ENCODE data around the gene ANKRD13B. TPM values are rescaled to one million over a fixed set of nuclear protein-coding genes. Genes with fewer than 3 reads are reported as not detected.
"Not testable (repeated sequence)": the region's sequence is repeated elsewhere in the genome, so short reads cannot be mapped to it uniquely, and the experiment has no call there.

Gene ANKRD13B
- total RNA-seq, 5 donors from 2014 or later (not counting 1 experiment from before 2014, with no cell fraction given) = 1.7 to 6.4 (median 4.1) TPM

DNA sequence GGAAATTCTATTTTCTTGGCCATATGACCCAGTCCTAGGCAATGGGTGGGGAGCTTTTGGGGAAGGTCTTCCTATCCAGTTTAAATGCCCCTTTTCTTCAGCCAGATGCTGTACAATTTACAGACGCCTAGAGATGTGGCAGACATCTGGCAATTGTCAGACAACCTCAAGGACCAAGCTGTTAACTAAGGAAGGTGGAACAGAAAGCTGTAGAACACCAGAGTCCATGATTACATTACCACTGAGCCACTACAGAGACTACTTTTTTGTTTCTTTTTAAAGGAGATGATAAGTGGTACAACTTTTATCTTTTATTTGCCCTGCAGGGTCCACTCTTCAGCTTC lies 50.9 kb downstream of the ANKRD13B start:
- no peaks in the 10 kb centered on the region for H3K4me1 ChIP-seq (ENCODE audit: control insufficient read depth in 1 of 2, extremely low read depth in 1 of 2, insufficient read depth in 2 of 2, low read length in 2 of 2)
- no peaks in the 10 kb centered on the region for H3K9me3 ChIP-seq
- ChIA-PET CTCF (interaction anchor here in 1 of 2 donors (1.5 to 2.5 kb wide), 2 partner anchors 136 to 287 kb away, joined by 3 to 7 read pairs; no protein-coding TSS in a partner anchor), POLR2A (interaction anchor here in 1 of 2 donors (0.6 kb wide), 1 partner anchor 232 kb away, joined by 4 read pairs; no protein-coding TSS in a partner anchor)
- Mint-ChIP-seq H3K4me3 (no peak overlapping the region), H3K27ac (peak overlapping the region; percentile 27 to 44), H3K4me1 (peaks cover 17 to 26% (median 25%) of the 10 kb centered on the region in 3 donors), H3K27me3 (no peaks in the 10 kb centered on the region), H3K36me3 (peaks cover 30% of the 10 kb centered on the region), H3K9me3 (no peaks in the 10 kb centered on the region)
- no CpG with 5 or more reads among the region's 1 CpG for WGBS (ENCODE audit: insufficient coverage)
- H3K36me3 ChIP-seq (ENCODE audit: control insufficient read depth in 2 of 2, extremely low read depth in 1 of 2, insufficient read depth in 1 of 2, low read length in 1 of 2) = peaks cover 3 to 43% of the 10 kb centered on the region in 2 donors
- ATAC-seq (replicated peaks in 1 of 4) = no peak
- DNase-seq = no peak
- H3K27me3 ChIP-seq (replicated peaks in 1 of 2; ENCODE audit: control insufficient read depth in 2 of 2, extremely low read depth in 1 of 2, insufficient read depth in 2 of 2, low read length in 1 of 2) = no peaks in the 10 kb centered on the region
- H3K27ac ChIP-seq (ENCODE audit: low read length) = no peak overlapping the region
- no peak overlapping the region for H3K4me3 ChIP-seq (ENCODE audit: control insufficient read depth in 1 of 2, extremely low read depth in 1 of 2, low read length in 1 of 2)

DNA sequence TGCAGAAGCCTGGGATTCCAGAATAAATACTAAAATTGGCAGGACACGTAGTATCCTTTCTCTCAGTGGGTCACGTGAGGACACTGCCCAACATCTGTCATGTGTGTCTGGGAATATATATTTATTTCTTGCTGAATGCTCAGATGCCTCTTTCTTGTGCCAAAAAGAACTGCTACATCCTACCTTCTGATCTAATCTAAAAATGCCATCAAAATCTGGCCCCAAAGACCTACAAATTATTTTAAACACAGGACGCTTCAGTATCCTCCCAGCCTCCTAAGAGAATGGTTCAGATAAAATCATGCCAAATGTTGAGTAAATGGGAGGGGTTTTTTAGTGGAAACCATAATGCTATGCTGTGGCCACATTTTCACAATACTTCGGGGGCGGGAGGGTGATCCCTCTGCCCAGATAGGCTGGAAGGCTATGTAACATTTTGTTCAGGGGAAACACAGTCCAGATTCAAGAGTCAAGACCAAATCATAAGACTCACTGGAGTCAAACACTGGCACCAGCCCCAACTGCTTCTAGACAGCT lies 52.7 kb downstream of the ANKRD13B start:
- CTCF ChIA-PET = interaction anchor here in 1 of 2 donors (0.6 to 0.8 kb wide), 2 partner anchors 277 to 285 kb away, joined by 3 read pairs; no protein-coding TSS in a partner anchor
- Histone ChIP-seq H3K9me3 (no peaks in the 10 kb centered on the region), H3K4me1 (ENCODE audit: control insufficient read depth in 1 of 2, extremely low read depth in 1 of 2, insufficient read depth in 2 of 2, low read length in 2 of 2) (no peaks in the 10 kb centered on the region), H3K27ac (ENCODE audit: low read length) (no peak overlapping the region), H3K4me3 (ENCODE audit: control insufficient read depth in 1 of 2, extremely low read depth in 1 of 2, low read length in 1 of 2) (no peak overlapping the region), H3K27me3 (replicated peaks in 1 of 2; ENCODE audit: control insufficient read depth in 2 of 2, extremely low read depth in 1 of 2, insufficient read depth in 2 of 2, low read length in 1 of 2) (no peaks in the 10 kb centered on the region), H3K36me3 (ENCODE audit: control insufficient read depth in 2 of 2, extremely low read depth in 1 of 2, insufficient read depth in 1 of 2, low read length in 1 of 2) (peaks cover 3 to 59% of the 10 kb centered on the region in 2 donors)
- Mint-ChIP-seq H3K27me3 (no peaks in the 10 kb centered on the region), H3K27ac (peak overlapping the region; percentile 53 to 54), H3K36me3 (peaks cover 40% of the 10 kb centered on the region), H3K4me1 (peaks cover 13 to 17% (median 13%) of the 10 kb centered on the region in 3 donors), H3K4me3 (no peak overlapping the region), H3K9me3 (no peaks in the 10 kb centered on the region)
- WGBS (ENCODE audit: insufficient coverage) = no CpG with 5 or more reads among the region's 5 CpGs
- DNase-seq (no peak), ATAC-seq (replicated peaks in 1 of 4) (no peak)
- POLR2A ChIA-PET = no interaction called here

GRCh38 chr17:29648005-29648404 lies 55.1 kb downstream of the ANKRD13B start:
- H3K27ac ChIP-seq (ENCODE audit: low read length) = no peak overlapping the region
- H3K36me3 ChIP-seq (ENCODE audit: control insufficient read depth in 2 of 2, extremely low read depth in 1 of 2, insufficient read depth in 1 of 2, low read length in 1 of 2) = peaks cover 0 to 73% of the 10 kb centered on the region in 2 donors
- WGBS (ENCODE audit: insufficient coverage) = 90% methylated on average over 3 of the region's 5 CpGs

GRCh38 chr17:29649359-29649758 lies 56.4 kb downstream of the ANKRD13B start:
- Histone ChIP-seq H3K27me3 (replicated peaks in 1 of 2; ENCODE audit: control insufficient read depth in 2 of 2, extremely low read depth in 1 of 2, insufficient read depth in 2 of 2, low read length in 1 of 2) (no peaks in the 10 kb centered on the region), H3K4me3 (ENCODE audit: control insufficient read depth in 1 of 2, extremely low read depth in 1 of 2, low read length in 1 of 2) (no peak overlapping the region), H3K27ac (ENCODE audit: low read length) (no peak overlapping the region), H3K36me3 (ENCODE audit: control insufficient read depth in 2 of 2, extremely low read depth in 1 of 2, insufficient read depth in 1 of 2, low read length in 1 of 2) (peaks cover 0 to 70% of the 10 kb centered on the region in 2 donors), H3K9me3 (no peaks in the 10 kb centered on the region), H3K4me1 (ENCODE audit: control insufficient read depth in 1 of 2, extremely low read depth in 1 of 2, insufficient read depth in 2 of 2, low read length in 2 of 2) (no peaks in the 10 kb centered on the region)
- Mint-ChIP-seq H3K4me1 (peaks cover 1 to 8% (median 2%) of the 10 kb centered on the region in 3 donors), H3K27me3 (no peaks in the 10 kb centered on the region), H3K27ac (peak overlapping the region; percentile 10 to 39), H3K4me3 (no peak overlapping the region), H3K9me3 (no peaks in the 10 kb centered on the region), H3K36me3 (peaks cover 42% of the 10 kb centered on the region)
- WGBS (ENCODE audit: insufficient coverage) = 100% methylated on average over 1 of the region's 5 CpGs
- POLR2A ChIA-PET = no interaction called here
- CTCF ChIA-PET = no interaction called here
- ATAC-seq (replicated peaks in 1 of 4) (no peak), DNase-seq (no peak)

More at GRCh38 chr17:29648005-29648404, 55.1 kb downstream of the ANKRD13B start:
- H3K9me3 ChIP-seq = no peaks in the 10 kb centered on the region
- H3K9me3 Mint-ChIP-seq = no peaks in the 10 kb centered on the region
- no peaks in the 10 kb centered on the region for H3K27me3 ChIP-seq (replicated peaks in 1 of 2; ENCODE audit: control insufficient read depth in 2 of 2, extremely low read depth in 1 of 2, insufficient read depth in 2 of 2, low read length in 1 of 2)
- no peaks in the 10 kb centered on the region for H3K27me3 Mint-ChIP-seq
- peaks cover 43% of the 10 kb centered on the region for H3K36me3 Mint-ChIP-seq
- no peak overlapping the region for H3K4me3 ChIP-seq (ENCODE audit: control insufficient read depth in 1 of 2, extremely low read depth in 1 of 2, low read length in 1 of 2)
- H3K4me1 Mint-ChIP-seq = peaks cover 2 to 11% (median 3%) of the 10 kb centered on the region in 3 donors
- peak overlapping the region in 1 of 2 donors; percentile 78 for H3K27ac Mint-ChIP-seq
- POLR2A ChIA-PET = no interaction called here
- no peaks in the 10 kb centered on the region for H3K4me1 ChIP-seq (ENCODE audit: control insufficient read depth in 1 of 2, extremely low read depth in 1 of 2, insufficient read depth in 2 of 2, low read length in 2 of 2)
- CTCF ChIA-PET = interaction anchor here in 1 of 2 donors (1.1 kb wide), 1 partner anchor 30 kb away, joined by 3 read pairs; no protein-coding TSS in a partner anchor
- no peak for ATAC-seq (replicated peaks in 1 of 4)
- DNase-seq = no peak
- H3K4me3 Mint-ChIP-seq = no peak overlapping the region

DNA sequence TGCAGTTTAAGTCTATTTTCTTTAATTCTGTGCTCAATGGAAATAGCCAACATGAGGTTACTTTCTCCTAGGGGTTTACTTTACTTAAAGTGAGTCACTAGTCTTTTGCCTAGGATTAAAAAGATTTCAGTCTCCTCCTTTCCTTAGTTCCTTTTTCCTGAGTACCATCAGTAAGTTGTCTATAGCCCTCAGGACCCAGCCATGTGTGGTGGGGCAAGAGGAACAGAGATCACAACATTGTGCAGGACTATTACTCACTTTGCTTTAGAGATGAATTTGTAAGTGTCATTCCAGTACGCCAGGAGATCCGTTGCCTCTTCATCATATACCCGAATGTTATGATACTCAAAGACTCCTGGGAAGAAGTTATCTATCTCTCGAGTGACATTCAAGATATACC lies 57.5 kb downstream of the ANKRD13B start:
- Histone ChIP-seq H3K4me1 (ENCODE audit: control insufficient read depth in 1 of 2, extremely low read depth in 1 of 2, insufficient read depth in 2 of 2, low read length in 2 of 2) (no peaks in the 10 kb centered on the region), H3K9me3 (no peaks in the 10 kb centered on the region), H3K36me3 (ENCODE audit: control insufficient read depth in 2 of 2, extremely low read depth in 1 of 2, insufficient read depth in 1 of 2, low read length in 1 of 2) (peaks cover 0 to 70% of the 10 kb centered on the region in 2 donors), H3K4me3 (ENCODE audit: control insufficient read depth in 1 of 2, extremely low read depth in 1 of 2, low read length in 1 of 2) (no peak overlapping the region), H3K27ac (ENCODE audit: low read length) (no peak overlapping the region), H3K27me3 (replicated peaks in 1 of 2; ENCODE audit: control insufficient read depth in 2 of 2, extremely low read depth in 1 of 2, insufficient read depth in 2 of 2, low read length in 1 of 2) (no peaks in the 10 kb centered on the region)
- WGBS (ENCODE audit: insufficient coverage) = 93% methylated on average over 2 of the region's 4 CpGs
- ATAC-seq (replicated peaks in 1 of 4) (no peak), DNase-seq (no peak)
- no peaks in the 10 kb centered on the region for H3K9me3 Mint-ChIP-seq
- ChIA-PET CTCF (no interaction called here), POLR2A (interaction anchor here in 1 of 2 donors (0.6 kb wide), 1 partner anchor 72 kb away, joined by 5 read pairs; no protein-coding TSS in a partner anchor)
- no peak overlapping the region for H3K27ac Mint-ChIP-seq
- H3K27me3 Mint-ChIP-seq = no peaks in the 10 kb centered on the region
- peaks cover 36% of the 10 kb centered on the region for H3K36me3 Mint-ChIP-seq
- H3K4me1 Mint-ChIP-seq = peaks cover 0 to 8% (median 1%) of the 10 kb centered on the region in 3 donors
- H3K4me3 Mint-ChIP-seq = no peak overlapping the region

- CTCF ChIA-PET; H3K27ac Mint-ChIP-seq; H3K4me3 Mint-ChIP-seq; H3K27me3 ChIP-seq (replicated peaks in 1 of 2; ENCODE audit: control insufficient read depth in 2 of 2, extremely low read depth in 1 of 2, insufficient read depth in 2 of 2, low read length in 1 of 2); H3K27ac ChIP-seq (ENCODE audit: low read length); POLR2A ChIA-PET; H3K9me3 ChIP-seq; H3K4me1 ChIP-seq (ENCODE audit: control insufficient read depth in 1 of 2, extremely low read depth in 1 of 2, insufficient read depth in 2 of 2, low read length in 2 of 2); H3K4me3 ChIP-seq (ENCODE audit: control insufficient read depth in 1 of 2, extremely low read depth in 1 of 2, low read length in 1 of 2); DNase-seq; H3K9me3 Mint-ChIP-seq; ATAC-seq (replicated peaks in 1 of 4); H3K27me3 Mint-ChIP-seq: not testable (repeated sequence)
- H3K36me3 ChIP-seq (ENCODE audit: control insufficient read depth in 2 of 2, extremely low read depth in 1 of 2, insufficient read depth in 1 of 2, low read length in 1 of 2) = peaks cover 0 to 70% of the 10 kb centered on the region in 2 donors
- WGBS (ENCODE audit: insufficient coverage) = 91% methylated on average over 3 of the region's 7 CpGs
- Mint-ChIP-seq H3K36me3 (peaks cover 41% of the 10 kb centered on the region), H3K4me1 (peaks cover 0 to 15% (median 1%) of the 10 kb centered on the region in 3 donors)
Observed at GRCh38 chr17:29651913-29652312, 59.0 kb downstream of the ANKRD13B start.
